Choroid plexus epithelial cell (primary cell): Measurements from ENCODE around the gene LAMA5.

Source experiments
- DNase-seq: peaks from one replicate; pipeline ENCODE4 v3.0.0-alpha.2; 2010; ENCODE audit warnings: low read depth
- H3K4me3 ChIP-seq: 2 replicates; pipeline ENCODE4 v1.5.1; 2011; ENCODE audit warnings: low read depth, mild to moderate bottlenecking, control low read depth, low read length, moderate library complexity
- CTCF ChIP-seq: conservative IDR thresholded peaks from 2 replicates; pipeline ENCODE4 v1.5.1; 2011; ENCODE audit warnings: low read depth, mild to moderate bottlenecking, control low read depth, inconsistent platforms, low read length, moderate library complexity

Gene LAMA5

GRCh38 chr20:62327726-62328495 is 39.2 kb downstream of the LAMA5 start:
- no peak for TF ChIP-seq CTCF
- H3K4me3 ChIP-seq = no peak overlapping the region
- DNase-seq = no peak

- DNase-seq = no peak
- H3K4me3 ChIP-seq = no peak overlapping the region
Measured at GRCh38 chr20:62326959-62327725, 40.0 kb downstream of the LAMA5 start.

DNA sequence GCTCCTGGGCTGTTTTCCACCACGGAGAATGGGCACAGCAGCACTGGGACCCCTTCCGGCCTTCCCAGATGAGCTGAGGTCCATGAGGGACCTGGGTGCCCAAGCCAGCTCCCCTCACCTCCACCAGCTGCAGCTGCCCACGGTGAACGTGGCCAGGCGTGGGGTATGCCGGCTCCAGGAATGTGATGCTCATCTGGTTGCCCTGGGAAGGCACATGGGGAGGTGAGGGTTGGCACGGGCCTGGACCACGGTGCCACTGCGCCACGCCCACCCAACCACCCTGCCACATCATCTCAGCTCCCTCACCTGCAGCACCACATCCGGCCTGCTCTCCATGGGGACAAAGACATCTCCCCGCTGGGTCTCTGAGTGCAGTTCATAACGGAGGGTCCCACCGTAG is 40.6 kb downstream of the LAMA5 start:
- TF ChIP-seq CTCF = no peak
- no peak for DNase-seq
- no peak overlapping the region for H3K4me3 ChIP-seq

More at GRCh38 chr20:62326959-62327725, 40.0 kb downstream of the LAMA5 start:
- no peak for TF ChIP-seq CTCF

DNA sequence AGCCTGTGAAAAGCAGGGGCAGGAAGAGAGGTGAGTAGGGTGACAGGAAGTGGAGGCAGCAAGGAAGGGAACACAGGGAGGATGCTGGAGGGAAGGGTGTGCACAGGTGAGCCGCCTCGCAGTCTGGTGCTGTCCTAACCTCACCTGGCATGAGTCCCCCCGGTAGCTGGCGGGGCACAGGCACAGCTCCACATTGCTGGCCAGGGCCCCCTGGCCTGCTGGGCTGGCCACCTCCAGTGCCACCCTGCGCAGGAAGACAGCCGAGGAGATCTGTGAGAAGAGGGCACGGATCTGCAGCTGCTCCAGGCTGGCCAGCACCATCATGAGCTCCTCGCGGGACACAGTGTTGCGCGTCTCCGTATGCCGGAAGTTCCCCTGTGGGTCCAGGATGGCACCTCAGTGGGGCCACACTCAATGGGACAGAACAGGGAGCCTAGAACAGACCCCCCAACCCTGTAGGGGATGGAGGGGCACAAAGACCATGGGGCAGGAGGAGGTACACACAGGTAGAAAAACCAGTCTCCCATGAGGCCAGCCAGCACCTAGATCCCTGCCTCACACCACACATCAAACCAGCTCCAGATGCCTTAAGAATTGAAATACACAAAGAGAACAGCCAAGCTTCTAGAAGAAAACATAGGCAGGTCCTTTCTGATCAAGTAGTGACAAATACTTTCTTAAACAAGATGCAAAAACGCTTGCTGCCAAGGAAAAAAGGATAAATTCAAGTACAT is 41.8 kb downstream of the LAMA5 start:
- no peak for TF ChIP-seq CTCF
- no peak overlapping the region for H3K4me3 ChIP-seq
- no peak for DNase-seq

GRCh38 chr20:62323980-62324906 is 42.9 kb downstream of the LAMA5 start:
- no peak for DNase-seq
- no peak overlapping the region for H3K4me3 ChIP-seq
- TF ChIP-seq CTCF = no peak

GRCh38 chr20:62323146-62323979 is 43.7 kb downstream of the LAMA5 start:
- no peak overlapping the region for H3K4me3 ChIP-seq
- TF ChIP-seq CTCF = no peak
- no peak for DNase-seq
